HepG2 (cell line): ENCODE results near the gene TUT7. TPM values are rescaled to one million over a fixed set of nuclear protein-coding genes. Genes with fewer than 3 reads are reported as not detected.

Source experiments
- ARID2 ChIP-seq: sonication (generic); formaldehyde crosslinking; IDR thresholded peaks from 2 replicates; pipeline ENCODE4 v1.8.1; 2022; ENCODE audit warnings: mild to moderate bottlenecking, missing genetic modification reagents, borderline replicate concordance
- FOXK1 ChIP-seq: sonication (generic); formaldehyde crosslinking; IDR thresholded peaks from 2 replicates; pipeline ENCODE4 v1.4.0; 2020; ENCODE audit warnings: low read depth, missing genetic modification reagents, borderline replicate concordance
- GFI1 ChIP-seq: sonication (generic); formaldehyde crosslinking; IDR thresholded peaks from 2 replicates; pipeline ENCODE4 v1.5.0; 2020; ENCODE audit warnings: missing genetic modification reagents, mild to moderate bottlenecking, borderline replicate concordance
- MBD4 ChIP-seq: IDR thresholded peaks from 2 replicates; pipeline ENCODE4 v1.6.1; 2012; ENCODE audit warnings: low read length, inconsistent platforms, borderline replicate concordance
- ONECUT2 ChIP-seq: sonication (generic); formaldehyde crosslinking; IDR thresholded peaks from 2 replicates; pipeline ENCODE4 v1.4.0; 2020; ENCODE audit warnings: missing genetic modification reagents
- RFX3 ChIP-seq: IDR thresholded peaks from 2 replicates; pipeline ENCODE4 v1.6.1; 2016; ENCODE audit warnings: missing biosample characterization, missing genetic modification reagents
- SP2 ChIP-seq: sonication (generic); formaldehyde crosslinking; IDR thresholded peaks from 2 replicates; pipeline ENCODE4 v1.5.1; 2020; ENCODE audit warnings: mild to moderate bottlenecking, missing genetic modification reagents
- ZBTB20 ChIP-seq: sonication (generic); formaldehyde crosslinking; IDR thresholded peaks from 2 replicates; pipeline ENCODE4 v1.8.1; 2023; ENCODE audit warnings: missing genetic modification reagents, low read depth, mild to moderate bottlenecking, borderline replicate concordance
- ZNF234 ChIP-seq: sonication (generic); formaldehyde crosslinking; conservative IDR thresholded peaks from 2 replicates; pipeline ENCODE4 v1.5.1; 2020; ENCODE audit warnings: mild to moderate bottlenecking, missing genetic modification reagents
- ZNF281 ChIP-seq: sonication (generic); formaldehyde crosslinking; IDR thresholded peaks from 2 replicates; pipeline ENCODE4 v1.4.0; 2020; ENCODE audit warnings: missing genetic modification reagents, borderline replicate concordance
- ZNF589 ChIP-seq: sonication (generic); formaldehyde crosslinking; conservative IDR thresholded peaks from 2 replicates; pipeline ENCODE4 v1.8.0; 2022; ENCODE audit warnings: mild to moderate bottlenecking, moderate library complexity, missing genetic modification reagents
- ZNF615 ChIP-seq: sonication (generic); formaldehyde crosslinking; IDR thresholded peaks from 2 replicates; pipeline ENCODE4 v1.5.0; 2020; ENCODE audit warnings: mild to moderate bottlenecking, missing genetic modification reagents, borderline replicate concordance
- ZNF746 ChIP-seq: sonication (generic); formaldehyde crosslinking; IDR thresholded peaks from 2 replicates; pipeline ENCODE4 v1.8.0; 2022; ENCODE audit warnings: mild to moderate bottlenecking, missing genetic modification reagents
- ZNF782 ChIP-seq: sonication (generic); formaldehyde crosslinking; IDR thresholded peaks from 2 replicates; pipeline ENCODE4 v1.4.0; 2020; ENCODE audit warnings: missing genetic modification reagents, mild to moderate bottlenecking, borderline replicate concordance
- polyA plus RNA-seq, 8 experiments: library from polyadenylated mRNA; depleted of rRNA in 3 of 8; stranded (reverse) in 7 of 8; unstranded in 1 of 8; fragments of >200 nt; fragmentation: Illumina TruSeq in 4 of 8; extraction: Trizol in 4 of 8; gene quantifications; 2 replicates each; pipeline versions ENCODE4 v1.2.1 to v1.2.3, GENCODE V29; 2011 to 2016; ENCODE audit warnings: low read depth in 4 of 8, missing spikeins in 1 of 8, mixed read lengths in 1 of 8; ENCODE audit not compliant: insufficient read depth in 1 of 8
- total RNA-seq, 5 experiments: library from RNA; depleted of rRNA; stranded (reverse); fragments of >200 nt; fragmentation: Illumina TruSeq; extraction: Trizol; gene quantifications; 2 replicates each; pipeline ENCODE4 v1.2.3, GENCODE V29; 2016; ENCODE audit warnings: low read depth in 1 of 5
- TF ChIP-seq, protein P1 (sequence below): sonication (generic); formaldehyde crosslinking; IDR thresholded peaks from 2 replicates; pipeline ENCODE4 v1.9.0; 2021; ENCODE audit warnings: missing genetic modification reagents, mild to moderate bottlenecking, borderline replicate concordance
- TF ChIP-seq, protein P2 (sequence below): sonication (generic); formaldehyde crosslinking; IDR thresholded peaks from 2 replicates; pipeline ENCODE4 v1.5.0; 2020; ENCODE audit warnings: missing genetic modification reagents
- TF ChIP-seq, protein P3 (sequence below): sonication (generic); formaldehyde crosslinking; IDR thresholded peaks from 2 replicates; pipeline ENCODE4 v1.9.0; 2021; ENCODE audit warnings: missing genetic modification reagents, borderline replicate concordance
- TF ChIP-seq, protein P4 (sequence below): sonication (generic); formaldehyde crosslinking; IDR thresholded peaks from 2 replicates; pipeline ENCODE4 v1.5.1; 2020; ENCODE audit warnings: missing genetic modification reagents, mild to moderate bottlenecking, borderline replicate concordance
- TF ChIP-seq, protein P5 (sequence below): IDR thresholded peaks from 2 replicates; pipeline ENCODE4 v1.6.1; 2016; ENCODE audit warnings: control low read depth

Gene TUT7
- total and polyA plus RNA-seq, 2 of the 13 experiments (the other 11 are each of a cell fraction or from before 2014, with no cell fraction given), result 12.0 to 19.4 TPM

DNA sequence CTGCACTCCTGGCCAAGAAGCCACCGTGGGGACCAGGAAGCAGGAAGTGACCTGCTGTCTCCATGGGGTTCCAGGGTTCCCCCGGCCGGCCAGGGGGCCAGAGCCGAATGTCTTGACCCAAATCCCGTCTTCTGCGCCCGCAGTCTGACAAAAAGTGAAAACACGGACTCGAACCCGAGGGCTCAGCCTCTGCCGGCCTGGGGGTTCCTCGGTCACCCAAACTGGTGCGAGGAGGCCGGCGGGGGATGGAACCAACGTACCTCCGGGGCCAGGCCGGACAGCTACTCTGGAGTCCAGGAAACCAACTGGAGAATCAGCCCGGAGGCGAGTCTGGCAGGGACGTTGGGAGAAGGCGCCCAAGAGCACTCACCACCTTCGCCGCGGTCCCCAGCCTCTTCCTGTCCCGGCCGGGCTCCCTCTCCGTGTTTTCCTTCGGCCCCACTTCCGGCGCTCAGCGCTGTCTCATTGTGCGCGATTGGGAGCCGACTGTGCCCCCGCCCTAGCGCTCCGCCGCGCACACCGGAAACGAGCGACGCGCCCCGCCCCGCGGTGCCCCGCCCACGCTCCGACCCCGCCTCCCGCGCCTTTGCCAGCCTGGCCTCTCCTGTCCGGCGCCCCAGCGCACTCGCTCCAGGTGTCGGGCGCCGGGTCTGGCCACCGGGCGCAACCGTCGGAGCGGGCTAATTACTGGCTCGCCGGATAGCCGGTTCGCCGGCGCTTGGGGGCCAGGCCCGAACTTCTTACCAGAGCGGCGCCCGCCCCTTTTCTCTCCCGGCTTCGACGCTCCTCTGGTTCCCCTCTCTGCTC, at the start of gene TUT7 (continued):
- peak; percentile 11; the same call in 1 of the 2 replicates for TF ChIP-seq ZNF281
- no peak; the same call in 1 of the 2 replicates for TF ChIP-seq ZNF615 (CRISPR knock-in tag)
- TF ChIP-seq ZBTB20 (CRISPR knock-in tag), result 0 out of 2 replicates have a peak, but pooled peaks have one; percentile 70
- 0 out of 2 replicates have a peak, but pooled peaks have one; percentile 11 for TF ChIP-seq ZNF234 (CRISPR knock-in tag)
- peak; percentile 26; the same call in 1 of the 2 replicates for TF ChIP-seq ZNF746 (CRISPR knock-in tag)
- TF ChIP-seq ZNF782 (CRISPR knock-in tag), result 0 out of 2 replicates have a peak, but pooled peaks have one; percentile 37
- no peak for TF ChIP-seq RFX3 (CRISPR knock-in tag)
- peak; percentile 58; the same call in 1 of the 2 replicates for TF ChIP-seq ZNF589
- TF ChIP-seq, protein P1, sequence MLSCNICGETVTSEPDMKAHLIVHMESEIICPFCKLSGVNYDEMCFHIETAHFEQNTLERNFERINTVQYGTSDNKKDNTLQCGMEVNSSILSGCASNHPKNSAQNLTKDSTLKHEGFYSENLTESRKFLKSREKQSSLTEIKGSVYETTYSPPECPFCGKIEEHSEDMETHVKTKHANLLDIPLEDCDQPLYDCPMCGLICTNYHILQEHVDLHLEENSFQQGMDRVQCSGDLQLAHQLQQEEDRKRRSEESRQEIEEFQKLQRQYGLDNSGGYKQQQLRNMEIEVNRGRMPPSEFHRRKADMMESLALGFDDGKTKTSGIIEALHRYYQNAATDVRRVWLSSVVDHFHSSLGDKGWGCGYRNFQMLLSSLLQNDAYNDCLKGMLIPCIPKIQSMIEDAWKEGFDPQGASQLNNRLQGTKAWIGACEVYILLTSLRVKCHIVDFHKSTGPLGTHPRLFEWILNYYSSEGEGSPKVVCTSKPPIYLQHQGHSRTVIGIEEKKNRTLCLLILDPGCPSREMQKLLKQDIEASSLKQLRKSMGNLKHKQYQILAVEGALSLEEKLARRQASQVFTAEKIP (CRISPR knock-in tag), result no peak
- TF ChIP-seq ONECUT2 (CRISPR knock-in tag), result no peak
- TF ChIP-seq ARID2 (CRISPR knock-in tag), result peak; percentile 45; the same call in 1 of the 2 replicates
- TF ChIP-seq, protein P2, sequence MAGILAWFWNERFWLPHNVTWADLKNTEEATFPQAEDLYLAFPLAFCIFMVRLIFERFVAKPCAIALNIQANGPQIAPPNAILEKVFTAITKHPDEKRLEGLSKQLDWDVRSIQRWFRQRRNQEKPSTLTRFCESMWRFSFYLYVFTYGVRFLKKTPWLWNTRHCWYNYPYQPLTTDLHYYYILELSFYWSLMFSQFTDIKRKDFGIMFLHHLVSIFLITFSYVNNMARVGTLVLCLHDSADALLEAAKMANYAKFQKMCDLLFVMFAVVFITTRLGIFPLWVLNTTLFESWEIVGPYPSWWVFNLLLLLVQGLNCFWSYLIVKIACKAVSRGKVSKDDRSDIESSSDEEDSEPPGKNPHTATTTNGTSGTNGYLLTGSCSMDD, result no peak
- TF ChIP-seq GFI1, result no peak; the same call in 1 of the 2 replicates
- TF ChIP-seq, protein P3, sequence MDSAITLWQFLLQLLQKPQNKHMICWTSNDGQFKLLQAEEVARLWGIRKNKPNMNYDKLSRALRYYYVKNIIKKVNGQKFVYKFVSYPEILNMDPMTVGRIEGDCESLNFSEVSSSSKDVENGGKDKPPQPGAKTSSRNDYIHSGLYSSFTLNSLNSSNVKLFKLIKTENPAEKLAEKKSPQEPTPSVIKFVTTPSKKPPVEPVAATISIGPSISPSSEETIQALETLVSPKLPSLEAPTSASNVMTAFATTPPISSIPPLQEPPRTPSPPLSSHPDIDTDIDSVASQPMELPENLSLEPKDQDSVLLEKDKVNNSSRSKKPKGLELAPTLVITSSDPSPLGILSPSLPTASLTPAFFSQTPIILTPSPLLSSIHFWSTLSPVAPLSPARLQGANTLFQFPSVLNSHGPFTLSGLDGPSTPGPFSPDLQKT (CRISPR knock-in tag), result peak; percentile 97; the same call in 1 of the 2 replicates
- peak; percentile 75 for TF ChIP-seq SP2 (CRISPR knock-in tag)
- peak; percentile 89 for TF ChIP-seq FOXK1 (CRISPR knock-in tag)
- TF ChIP-seq MBD4, result no peak
- TF ChIP-seq, protein P4, sequence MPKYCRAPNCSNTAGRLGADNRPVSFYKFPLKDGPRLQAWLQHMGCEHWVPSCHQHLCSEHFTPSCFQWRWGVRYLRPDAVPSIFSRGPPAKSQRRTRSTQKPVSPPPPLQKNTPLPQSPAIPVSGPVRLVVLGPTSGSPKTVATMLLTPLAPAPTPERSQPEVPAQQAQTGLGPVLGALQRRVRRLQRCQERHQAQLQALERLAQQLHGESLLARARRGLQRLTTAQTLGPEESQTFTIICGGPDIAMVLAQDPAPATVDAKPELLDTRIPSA (CRISPR knock-in tag), result no peak
- TF ChIP-seq, protein P5, sequence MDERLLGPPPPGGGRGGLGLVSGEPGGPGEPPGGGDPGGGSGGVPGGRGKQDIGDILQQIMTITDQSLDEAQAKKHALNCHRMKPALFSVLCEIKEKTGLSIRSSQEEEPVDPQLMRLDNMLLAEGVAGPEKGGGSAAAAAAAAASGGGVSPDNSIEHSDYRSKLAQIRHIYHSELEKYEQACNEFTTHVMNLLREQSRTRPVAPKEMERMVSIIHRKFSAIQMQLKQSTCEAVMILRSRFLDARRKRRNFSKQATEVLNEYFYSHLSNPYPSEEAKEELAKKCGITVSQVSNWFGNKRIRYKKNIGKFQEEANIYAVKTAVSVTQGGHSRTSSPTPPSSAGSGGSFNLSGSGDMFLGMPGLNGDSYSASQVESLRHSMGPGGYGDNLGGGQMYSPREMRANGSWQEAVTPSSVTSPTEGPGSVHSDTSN (CRISPR knock-in tag), result no peak
